ENCODE data around the gene TTC23.

- no peak for TF ChIP-seq CTCF (IDR thresholded peaks at IDR 0.05)
- no peak for TF ChIP-seq ZFX (IDR thresholded peaks at IDR 0.05; ENCODE audit: borderline replicate concordance)
These were observed 103.6 kb downstream of the TTC23 start for GRCh38 chr15:99145778-99146177.
